ENCODE results near the gene ELOVL2.

ELOVL2 gene

GRCh38 chr6:11042750-11043377 is 1.2 kb downstream of the ELOVL2 start:
- no peak for FAIRE-seq
- no peak for TF ChIP-seq CTCF (IDR thresholded peaks at IDR 0.05; ENCODE audit: insufficient read depth, missing control alignments)
- no peak for DNase-seq (ENCODE audit: insufficient read length, low spot score)

DNA sequence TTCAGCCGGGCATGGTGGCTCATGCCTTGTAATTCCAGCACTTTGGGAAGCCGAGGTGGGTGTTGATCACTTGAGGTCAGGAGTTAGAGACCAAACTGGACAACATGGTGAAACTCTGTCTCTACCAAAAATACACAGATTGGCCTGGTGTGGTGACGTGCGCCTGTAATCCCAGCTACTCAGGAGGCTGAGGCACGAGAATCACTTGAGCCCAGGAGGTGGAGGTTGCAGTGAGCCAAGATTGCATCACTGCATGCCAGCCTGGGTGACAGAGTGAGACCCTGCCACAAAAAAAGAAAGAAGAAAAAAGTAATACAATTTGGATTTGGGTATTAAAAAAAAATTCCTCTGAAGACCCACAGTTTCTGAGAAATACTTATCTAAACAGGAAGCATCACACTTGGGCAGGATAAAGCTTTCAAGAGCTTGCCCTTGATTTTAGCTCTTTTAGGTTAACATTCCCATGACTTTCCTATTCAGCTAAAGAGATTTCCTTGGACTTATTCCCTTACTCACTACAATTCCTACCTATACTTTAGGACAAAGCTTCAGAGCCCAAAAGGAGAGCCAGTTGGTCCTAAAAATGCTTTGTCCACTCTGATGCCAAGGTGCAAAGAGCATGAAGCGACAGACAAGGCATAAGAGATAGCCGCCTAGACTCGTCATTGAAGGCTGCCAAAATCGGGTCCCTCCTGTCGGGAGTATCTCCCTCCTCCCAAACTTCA is 1.9 kb downstream of the ELOVL2 start:
- no peak for TF ChIP-seq CTCF (IDR thresholded peaks at IDR 0.05; ENCODE audit: insufficient read depth, missing control alignments)
- peak; percentile 6 for FAIRE-seq

GRCh38 chr6:11040134-11040533 is 4.0 kb downstream of the ELOVL2 start:
- TF ChIP-seq CTCF (IDR thresholded peaks at IDR 0.05; ENCODE audit: insufficient read depth, missing control alignments), result no peak
- DNase-seq (ENCODE audit: insufficient read length, low spot score) (no peak), FAIRE-seq (no peak)

More for the DNA sequence above, 1.9 kb downstream of the ELOVL2 start:
- DNase-seq (ENCODE audit: insufficient read length, low spot score), result no peak

GRCh38 chr6:11039040-11039439 is 5.1 kb downstream of the ELOVL2 start:
- no peak for TF ChIP-seq CTCF (IDR thresholded peaks at IDR 0.05; ENCODE audit: insufficient read depth, missing control alignments)
- no peak for FAIRE-seq
- no peak for DNase-seq (ENCODE audit: insufficient read length, low spot score)

- FAIRE-seq (no peak), DNase-seq (ENCODE audit: insufficient read length, low spot score) (no peak)
- no peak for TF ChIP-seq CTCF (IDR thresholded peaks at IDR 0.05; ENCODE audit: insufficient read depth, missing control alignments)
Observed at GRCh38 chr6:11036977-11037430, 7.1 kb downstream of the ELOVL2 start.

- DNase-seq (ENCODE audit: insufficient read length, low spot score) (no peak), FAIRE-seq (peak; percentile 76)
- TF ChIP-seq CTCF (IDR thresholded peaks at IDR 0.05; ENCODE audit: insufficient read depth, missing control alignments), result no peak
Observed at GRCh38 chr6:11036351-11036740, 7.8 kb downstream of the ELOVL2 start.
